GM19324 (cell line): ENCODE results near the gene CATSPERE.

Experiments used
- ATAC-seq: cut with Tn5 transposase; IDR thresholded peaks from one replicate; pipeline ENCODE4 v1.9.1; 2021; ENCODE audit warnings: mild to moderate bottlenecking, moderate library complexity; ENCODE audit not compliant: unreplicated experiment, low FRiP score

Gene CATSPERE, protein sequence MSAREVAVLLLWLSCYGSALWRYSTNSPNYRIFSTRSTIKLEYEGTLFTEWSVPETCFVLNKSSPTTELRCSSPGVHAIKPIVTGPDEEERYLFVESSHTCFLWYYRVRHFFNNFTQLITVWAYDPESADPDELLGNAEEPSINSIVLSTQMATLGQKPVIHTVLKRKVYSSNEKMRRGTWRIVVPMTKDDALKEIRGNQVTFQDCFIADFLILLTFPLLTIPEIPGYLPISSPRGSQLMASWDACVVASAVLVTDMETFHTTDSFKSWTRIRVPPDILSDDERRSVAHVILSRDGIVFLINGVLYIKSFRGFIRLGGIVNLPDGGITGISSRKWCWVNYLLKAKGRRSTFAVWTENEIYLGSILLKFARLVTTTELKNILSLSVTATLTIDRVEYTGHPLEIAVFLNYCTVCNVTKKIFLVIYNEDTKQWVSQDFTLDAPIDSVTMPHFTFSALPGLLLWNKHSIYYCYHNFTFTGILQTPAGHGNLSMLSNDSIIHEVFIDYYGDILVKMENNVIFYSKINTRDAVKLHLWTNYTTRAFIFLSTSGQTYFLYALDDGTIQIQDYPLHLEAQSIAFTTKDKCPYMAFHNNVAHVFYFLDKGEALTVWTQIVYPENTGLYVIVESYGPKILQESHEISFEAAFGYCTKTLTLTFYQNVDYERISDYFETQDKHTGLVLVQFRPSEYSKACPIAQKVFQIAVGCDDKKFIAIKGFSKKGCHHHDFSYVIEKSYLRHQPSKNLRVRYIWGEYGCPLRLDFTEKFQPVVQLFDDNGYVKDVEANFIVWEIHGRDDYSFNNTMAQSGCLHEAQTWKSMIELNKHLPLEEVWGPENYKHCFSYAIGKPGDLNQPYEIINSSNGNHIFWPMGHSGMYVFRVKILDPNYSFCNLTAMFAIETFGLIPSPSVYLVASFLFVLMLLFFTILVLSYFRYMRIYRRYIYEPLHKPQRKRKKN

DNA sequence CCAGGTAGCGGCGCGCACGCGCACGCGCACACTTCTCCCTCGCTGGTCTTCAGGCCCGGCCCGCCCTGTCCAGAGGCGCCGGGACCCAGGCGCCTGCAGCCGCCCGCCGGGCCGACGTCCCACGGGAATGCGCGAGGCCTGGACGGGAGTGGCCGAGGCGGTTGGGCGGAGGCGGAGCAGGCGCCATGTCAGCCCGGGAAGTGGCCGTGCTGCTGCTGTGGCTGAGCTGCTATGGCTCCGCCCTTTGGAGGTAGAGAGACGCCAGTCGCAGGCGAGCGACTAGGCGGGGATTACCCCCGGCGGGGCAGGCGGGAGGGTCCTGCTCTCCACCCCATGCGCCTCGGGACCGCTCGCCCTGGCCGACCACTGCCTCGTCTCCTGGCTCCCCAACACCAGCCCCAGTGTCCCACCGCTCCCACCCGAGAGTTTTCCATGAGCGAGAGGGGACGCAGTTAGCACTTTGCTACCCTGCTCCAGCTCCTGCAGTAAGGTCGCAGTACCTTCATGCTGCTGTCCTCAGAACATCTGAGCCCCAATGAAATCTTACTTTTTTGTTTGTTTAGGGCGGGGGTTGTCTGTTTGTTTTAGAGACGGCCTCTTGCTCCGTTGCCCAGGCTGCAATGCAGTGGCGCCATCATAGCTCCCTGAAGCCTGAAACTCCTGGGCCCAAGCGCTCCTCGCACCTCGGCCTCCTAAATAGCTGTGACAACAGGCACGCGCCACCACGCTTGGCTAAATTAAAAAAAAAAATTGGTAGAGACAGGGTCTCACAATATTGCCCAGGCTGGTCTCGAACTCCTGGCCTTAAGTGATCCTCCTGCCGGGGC is at the start of gene CATSPERE:
CATSPERE (plus strand) TSS at position 29 of the 827 bp plus-strand sequence; CDS start at position 186, 157 bp downstream.
- peak; percentile 99 for ATAC-seq

DNA sequence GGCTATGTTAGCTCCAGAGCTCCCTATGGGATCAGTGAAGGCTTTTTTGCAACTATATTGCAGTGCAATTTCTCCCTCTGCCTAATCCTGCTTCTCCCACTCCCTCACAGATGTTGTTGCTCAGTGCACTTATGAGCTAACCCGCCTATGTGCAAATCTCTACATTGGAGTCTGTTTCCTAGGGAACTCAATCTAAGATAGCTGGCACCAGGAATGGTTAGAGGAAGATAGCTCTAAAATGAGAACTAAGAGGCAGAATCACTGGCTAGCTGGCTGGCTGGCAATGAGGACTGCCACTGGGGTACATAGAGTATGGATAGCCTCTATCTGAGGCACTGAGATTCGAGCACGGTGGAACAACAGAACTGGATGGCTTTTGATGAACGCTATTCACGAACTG is 48.9 kb upstream of the CATSPERE start:
- ATAC-seq = no peak

DNA sequence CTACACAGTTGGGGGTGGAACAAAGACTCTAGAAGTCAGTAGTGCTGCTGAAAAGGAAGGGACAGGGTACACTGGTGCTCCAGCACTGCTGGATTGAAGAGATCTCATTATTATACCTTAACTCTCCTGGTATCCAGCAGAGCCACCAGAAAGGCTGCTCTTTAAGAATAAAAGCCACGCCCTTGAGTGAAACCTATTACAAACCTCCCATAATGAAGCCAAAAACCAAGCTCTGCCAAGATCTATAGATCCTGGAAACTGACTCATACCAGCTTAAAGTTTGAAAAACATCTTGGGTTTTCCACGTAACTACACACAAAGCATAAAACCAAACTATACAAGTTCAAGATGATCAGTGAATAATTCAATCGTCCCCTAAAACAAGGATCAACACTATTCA is 47.3 kb upstream of the CATSPERE start:
- ATAC-seq = no peak

DNA sequence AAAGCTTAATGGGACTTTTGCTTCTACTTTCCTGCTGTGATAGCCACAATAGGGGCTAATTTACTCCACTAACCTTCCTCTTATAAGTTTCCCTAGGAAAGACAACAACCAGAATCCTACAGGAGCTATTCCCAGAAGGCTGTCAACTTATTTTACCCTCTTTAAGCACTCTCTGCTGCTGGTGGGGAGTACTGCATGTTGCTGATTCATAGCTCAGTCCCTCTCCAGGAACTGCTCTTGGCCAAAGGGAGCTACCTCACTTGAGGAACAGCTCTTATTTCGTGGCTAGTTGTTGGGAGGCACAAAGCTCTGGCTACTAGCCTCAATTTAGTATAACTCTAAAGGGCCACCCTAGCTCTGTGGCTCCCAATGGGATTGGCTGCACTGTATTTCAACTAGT is 46.5 kb upstream of the CATSPERE start:
- ATAC-seq = no peak

DNA sequence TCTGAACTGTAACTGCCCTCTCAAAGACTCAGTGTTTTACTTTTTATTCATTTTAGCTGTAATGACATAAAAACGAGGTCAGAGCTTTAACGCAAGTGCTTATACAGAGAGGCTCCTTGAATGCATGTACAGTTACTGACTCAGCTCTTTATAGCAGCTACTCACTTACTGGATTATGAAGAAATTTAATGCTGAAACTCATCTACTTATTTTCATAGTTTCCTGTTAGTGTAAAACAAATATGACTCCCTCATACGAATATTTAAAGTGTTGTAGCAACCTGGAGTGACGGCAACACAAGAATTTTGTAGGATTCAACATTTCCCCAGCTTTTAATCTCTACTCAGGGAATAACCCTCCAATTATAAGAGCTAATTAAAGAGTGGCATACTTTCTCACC is 42.0 kb upstream of the CATSPERE start:
- ATAC-seq = no peak

DNA sequence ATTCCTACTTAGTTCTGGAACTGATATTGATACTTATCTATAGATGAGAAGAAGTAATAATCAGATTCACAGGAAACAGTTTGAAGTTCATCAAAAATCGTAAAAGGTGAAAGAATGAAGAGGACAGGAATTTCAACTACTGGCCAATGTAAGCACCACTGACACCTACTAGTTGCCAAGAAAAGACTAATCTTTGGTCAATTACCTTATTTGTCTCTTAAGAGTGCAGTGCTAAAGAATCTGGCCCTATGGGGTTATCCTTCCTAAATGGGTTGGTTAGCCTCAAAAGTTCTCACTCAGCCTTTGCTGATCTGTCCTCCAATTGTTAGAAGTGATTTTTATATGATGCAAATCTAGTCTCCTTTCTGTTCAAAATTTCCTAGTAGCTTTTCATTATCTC is 38.9 kb upstream of the CATSPERE start:
- no peak for ATAC-seq

DNA sequence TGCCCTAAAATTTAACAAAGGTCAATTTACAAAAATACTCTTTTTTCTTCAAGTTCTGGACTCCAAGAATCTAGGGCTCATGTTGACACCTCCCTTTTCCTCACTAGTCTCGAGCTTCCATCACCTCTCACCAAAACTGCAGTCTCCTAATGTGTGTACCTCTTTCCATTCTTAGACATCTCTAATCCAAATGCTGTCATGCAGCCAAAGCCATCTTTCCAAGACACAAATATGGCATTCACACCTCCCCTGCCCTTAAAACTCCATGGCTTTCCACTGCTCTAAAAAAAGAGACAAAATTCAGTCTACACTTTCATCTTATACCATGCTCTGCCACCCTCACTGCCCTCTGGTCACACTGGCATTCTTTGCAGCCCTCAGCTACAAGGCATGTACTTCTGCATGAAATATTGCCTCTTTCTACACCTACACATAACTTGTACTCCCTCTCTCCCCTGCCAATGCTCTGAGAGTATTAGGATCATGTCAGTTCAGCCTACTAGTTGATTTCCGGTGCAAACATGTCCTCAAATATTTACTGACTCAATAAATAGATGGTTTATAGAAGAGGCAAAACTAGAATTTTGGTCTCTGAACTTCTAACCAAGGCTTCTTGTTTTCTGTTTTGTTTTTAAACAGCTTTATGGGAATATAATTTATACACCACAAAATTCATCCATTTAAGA is 36.3 kb upstream of the CATSPERE start:
- no peak for ATAC-seq

DNA sequence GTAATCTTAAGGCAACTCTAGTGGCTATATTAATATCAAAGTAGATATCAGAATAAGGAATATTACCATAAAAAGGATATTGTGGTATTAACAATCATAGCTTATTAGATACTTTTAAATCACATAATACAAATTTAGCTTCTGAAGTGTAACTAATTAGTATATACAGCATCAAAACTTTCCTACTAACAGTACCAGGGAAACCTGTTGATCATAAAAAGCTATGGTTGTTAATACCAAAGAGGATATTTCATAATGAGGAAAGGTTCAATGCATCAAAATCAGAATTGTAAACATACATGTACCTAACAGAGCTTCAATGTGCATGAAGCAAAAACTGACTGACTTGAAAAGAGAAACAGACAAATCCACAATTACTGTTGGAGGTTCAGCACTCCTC is 33.4 kb upstream of the CATSPERE start:
- ATAC-seq = no peak

DNA sequence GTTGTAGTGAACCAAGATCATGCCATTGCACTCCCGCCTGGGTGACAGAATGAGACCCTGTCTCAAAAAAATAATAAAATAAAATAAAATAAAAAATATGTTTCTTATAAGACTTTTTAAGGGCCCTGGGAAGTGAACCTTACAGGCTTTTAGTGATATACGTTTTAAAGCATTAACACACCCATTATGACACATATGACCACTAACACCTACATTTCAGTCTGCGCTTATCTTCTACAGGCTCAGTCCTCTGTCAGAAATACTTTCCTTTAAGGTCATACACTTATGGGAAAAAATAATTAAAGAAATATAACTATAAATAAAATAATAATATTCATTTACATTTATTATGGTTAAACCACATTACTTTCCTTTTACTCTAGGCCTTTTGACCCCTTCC is 31.3 kb upstream of the CATSPERE start:
- no peak for ATAC-seq

DNA sequence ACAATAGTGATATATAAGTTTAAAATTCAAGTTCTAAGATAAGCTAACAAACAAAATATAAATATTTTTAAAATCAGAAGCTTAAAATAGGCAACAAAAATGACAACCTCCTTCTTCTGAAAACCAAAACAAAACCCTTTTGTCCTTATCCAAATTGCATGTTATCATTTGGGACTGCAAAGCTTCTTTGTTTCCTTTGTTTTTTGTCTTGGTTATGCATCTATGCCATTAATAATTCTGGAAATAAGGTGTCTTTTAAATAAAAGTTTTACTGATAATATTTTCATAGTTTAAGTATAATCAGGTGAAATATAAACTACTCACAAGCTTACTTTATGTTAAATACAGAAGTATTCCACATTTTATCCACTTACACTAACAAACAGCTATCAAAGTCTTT is 29.9 kb upstream of the CATSPERE start:
- no peak for ATAC-seq

DNA sequence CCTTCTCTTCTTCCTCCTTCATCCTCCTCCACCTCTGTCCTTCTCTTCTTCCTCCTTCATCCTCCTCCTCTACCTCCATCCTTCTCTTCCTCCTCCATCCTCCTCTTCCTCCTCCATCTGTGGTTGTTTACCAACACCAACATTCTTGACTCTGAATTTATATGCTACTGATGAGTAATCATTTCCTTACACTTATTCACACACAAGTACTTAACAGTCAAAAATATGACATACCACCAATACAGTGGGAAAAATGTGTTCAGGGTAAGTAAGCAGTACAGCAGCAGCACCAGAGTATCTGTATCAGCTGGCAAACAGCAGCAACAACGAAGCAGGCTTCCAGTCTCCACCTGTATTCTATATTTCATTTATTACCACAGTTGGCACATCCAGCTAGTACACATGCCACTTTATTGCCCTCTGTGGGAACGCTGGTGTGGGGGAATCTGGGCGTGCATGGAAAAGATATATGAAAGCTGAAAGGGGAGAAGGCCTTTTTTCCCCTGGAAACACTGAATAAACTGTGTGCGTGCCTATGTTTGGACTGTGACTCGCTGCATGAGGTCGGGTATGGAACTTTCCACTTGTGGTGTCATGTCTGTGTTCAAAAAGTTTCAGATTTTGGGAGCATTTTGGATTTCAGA is 25.4 kb upstream of the CATSPERE start:
- no peak for ATAC-seq

DNA sequence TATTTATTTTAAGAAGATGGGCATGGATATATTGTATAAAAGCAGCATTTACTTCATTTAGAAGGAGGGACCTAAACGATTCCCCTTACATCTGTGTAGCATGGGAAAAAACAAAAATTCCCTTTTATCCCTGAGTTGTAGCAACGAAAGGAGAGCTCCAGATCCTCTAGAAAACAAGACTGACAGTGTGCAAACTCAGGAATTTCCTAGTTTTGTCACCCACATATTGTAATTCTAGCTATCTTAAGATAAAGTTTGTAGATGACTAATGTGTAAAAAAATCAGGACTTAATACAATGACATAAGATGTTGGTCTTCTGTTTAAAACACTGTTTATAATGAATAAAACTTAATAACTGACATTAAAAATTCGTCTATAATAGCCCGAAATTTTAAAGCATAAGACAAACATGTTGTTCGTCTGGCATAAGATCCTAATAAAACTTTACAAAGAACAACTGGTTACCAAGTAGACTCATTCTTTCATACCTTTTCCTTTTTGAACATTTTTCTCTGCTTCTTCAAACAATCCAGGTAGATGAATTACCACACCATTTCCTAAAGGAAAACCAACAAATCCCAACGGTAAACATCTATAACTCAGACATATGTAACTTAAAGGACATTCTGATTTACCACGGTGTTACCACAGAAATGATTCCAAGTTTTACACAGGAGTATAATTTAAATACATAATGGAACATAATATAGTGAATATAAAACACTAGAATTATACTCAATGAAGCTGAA is 24.6 kb upstream of the CATSPERE start:
- ATAC-seq = no peak

DNA sequence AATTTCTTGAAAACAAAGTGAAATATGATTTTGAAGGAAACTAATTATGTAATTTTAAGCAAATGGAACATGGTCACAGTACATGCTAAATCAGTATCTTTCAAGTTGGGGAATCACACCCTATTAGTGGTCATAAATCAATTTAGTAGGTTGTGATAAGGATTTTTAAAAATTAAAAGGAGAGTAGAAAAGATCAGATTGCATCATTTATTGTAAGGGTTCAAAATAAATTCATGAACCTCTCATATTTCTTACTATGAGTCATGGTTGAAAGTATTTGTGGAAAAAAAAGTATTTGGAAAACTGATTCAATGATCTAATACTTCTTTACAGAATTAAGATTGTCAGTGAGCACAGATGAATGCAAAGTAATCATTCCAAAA is 24.0 kb upstream of the CATSPERE start:
- ATAC-seq = no peak

DNA sequence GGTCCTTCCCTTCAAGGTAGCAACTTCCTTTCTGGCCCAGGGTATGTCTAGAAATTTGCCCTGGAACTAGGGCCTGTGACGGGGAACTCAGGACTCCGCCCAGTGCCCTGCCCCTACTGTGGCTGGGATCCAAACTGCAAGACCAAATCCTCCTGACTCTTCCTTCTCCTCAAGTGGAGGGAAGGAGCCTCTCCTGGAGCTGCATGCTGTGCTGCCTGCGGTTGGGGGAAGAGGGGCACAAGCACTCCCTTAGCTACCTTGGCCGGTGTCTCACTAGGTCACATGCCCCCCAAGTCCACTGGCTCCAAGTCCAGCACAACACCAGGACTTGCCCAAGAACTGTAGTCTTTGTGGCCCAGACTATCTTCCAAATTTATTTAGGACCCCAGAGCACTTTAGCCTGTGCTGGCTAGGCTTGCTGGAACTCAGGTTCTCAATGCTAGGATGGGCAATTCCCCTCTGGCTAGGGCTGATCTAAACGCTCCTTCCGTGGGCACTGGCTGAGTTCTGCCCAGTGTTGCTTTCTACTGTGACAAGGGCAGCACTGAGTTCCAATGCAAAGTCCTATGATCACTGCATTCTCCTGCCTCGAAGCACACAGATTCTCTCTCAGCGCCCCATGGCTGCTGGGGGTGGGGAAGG is 21.6 kb upstream of the CATSPERE start:
- ATAC-seq = no peak

DNA sequence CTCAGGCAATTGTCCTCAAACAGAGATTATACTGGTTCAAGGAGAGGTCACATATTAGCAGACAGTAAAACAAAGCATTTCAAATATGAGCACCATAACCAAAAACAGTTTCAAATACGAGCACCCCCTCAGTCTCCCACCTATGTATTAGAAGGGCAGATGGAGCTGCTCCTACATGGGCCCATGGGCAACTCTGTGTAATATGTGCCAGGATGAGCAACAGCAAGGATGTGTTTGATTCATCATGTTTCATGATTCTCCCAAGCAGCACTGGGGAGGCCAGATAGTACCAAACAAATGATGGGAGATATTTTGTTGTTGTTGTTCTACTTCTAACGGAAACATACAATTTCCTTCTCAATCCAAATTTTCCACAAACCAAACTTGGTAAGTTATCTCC is 18.2 kb upstream of the CATSPERE start:
- ATAC-seq = no peak

DNA sequence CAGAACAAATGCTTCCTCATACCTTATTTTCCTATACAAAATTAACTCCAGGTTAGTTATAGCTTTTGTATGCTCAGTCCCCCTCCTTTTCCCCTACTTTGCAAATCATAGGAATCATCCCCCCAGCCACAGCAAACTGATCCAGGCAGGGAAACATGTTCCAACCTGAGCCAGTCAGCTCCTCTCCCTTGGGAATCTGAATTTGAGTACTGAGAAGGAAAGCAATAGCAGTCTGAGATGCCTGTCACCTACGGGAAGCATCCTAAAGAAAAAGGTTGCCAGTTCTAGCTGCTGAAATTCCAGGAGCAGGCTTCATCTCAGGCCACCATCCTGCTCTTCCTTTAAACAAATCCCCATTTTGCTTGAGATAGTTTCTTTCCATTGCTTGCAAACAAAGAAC is 16.2 kb upstream of the CATSPERE start:
- no peak for ATAC-seq

DNA sequence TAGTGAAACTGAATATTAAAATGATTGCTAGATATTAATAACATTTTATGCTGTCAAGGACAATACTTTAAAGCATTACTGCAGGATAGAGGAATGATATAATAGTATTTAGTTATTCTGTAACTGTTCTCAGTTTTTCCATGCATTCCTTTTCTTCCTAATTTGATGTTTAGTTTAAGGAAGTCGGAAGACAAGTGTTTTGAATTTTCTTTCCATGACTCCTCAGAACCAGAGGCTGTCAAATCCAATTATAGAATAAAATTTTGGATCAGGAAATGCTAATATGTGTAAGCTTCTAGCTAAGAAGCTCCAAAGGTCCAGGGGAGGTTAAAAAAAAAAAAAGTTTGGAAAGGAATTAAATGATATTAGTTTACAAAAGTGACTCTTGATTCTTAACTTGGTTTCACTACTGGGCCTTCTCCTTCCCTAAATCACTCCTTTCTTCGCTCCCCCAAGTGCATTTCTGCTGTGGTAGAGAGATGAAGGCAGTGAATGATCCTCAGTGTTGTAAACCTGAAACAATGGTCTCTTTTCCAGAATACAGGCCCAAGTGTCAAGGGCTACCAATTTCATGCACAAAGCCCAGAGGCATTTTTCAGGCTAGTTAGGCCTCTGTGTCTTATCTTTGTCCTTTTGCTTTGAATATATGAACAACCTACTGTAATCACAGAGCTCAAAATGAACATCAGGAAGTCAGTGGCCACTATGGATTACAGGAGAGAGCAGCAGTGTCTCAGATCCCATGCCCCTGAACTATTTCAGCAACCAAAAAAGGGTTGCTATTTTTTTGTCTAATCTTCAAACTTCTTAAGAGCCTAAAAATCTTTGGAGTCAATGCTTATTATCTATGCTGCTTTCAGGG is 15.5 kb upstream of the CATSPERE start:
- no peak for ATAC-seq

DNA sequence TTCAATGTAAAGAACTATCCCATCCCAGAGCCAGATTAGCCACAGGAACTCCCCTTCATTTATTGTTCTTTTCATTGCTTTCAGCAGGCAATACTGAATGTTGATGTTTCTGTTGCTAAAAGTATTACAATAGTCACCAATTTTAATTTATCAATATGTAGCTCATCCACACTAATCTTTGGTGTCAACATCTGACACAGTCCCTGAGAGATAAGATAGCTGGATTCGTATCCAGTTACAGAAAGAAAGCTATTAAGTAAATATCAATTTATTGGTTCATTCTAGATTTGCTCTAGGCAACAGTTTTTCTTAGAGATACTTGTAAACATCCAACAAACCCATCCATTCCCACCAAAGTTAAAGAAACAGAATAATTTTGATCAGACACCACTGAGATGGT is 14.0 kb upstream of the CATSPERE start:
- ATAC-seq = no peak
